HEK293 (cell line): ENCODE results near the gene PSMD5.

Experiments used
- ZNF341 ChIP-seq: fragments of 450-650 bp; formaldehyde crosslinking; IDR thresholded peaks from 2 replicates; pipeline ENCODE4; 2016; ENCODE audit warnings: low read depth, missing biosample characterization, missing genetic modification characterization
- ZNF792 ChIP-seq: fragments of 450-650 bp; formaldehyde crosslinking; IDR thresholded peaks from 2 replicates; pipeline ENCODE4 v1.5.1; 2016; ENCODE audit warnings: missing biosample characterization, missing genetic modification characterization
- TF ChIP-seq, protein P1 (sequence below): fragments of 450-650 bp; formaldehyde crosslinking; IDR thresholded peaks from 2 replicates; pipeline ENCODE4 v1.5.1; 2016; ENCODE audit warnings: missing biosample characterization, missing genetic modification characterization
- TF ChIP-seq, protein P2 (sequence below): fragments of 450-650 bp; formaldehyde crosslinking; IDR thresholded peaks from 2 replicates; pipeline ENCODE4 v1.5.1; 2017; ENCODE audit warnings: missing biosample characterization, missing genetic modification characterization

- TF ChIP-seq ZNF341 (no peak), ZNF792 (tag by site-specific recombination) (no peak)
- TF ChIP-seq, protein P1, sequence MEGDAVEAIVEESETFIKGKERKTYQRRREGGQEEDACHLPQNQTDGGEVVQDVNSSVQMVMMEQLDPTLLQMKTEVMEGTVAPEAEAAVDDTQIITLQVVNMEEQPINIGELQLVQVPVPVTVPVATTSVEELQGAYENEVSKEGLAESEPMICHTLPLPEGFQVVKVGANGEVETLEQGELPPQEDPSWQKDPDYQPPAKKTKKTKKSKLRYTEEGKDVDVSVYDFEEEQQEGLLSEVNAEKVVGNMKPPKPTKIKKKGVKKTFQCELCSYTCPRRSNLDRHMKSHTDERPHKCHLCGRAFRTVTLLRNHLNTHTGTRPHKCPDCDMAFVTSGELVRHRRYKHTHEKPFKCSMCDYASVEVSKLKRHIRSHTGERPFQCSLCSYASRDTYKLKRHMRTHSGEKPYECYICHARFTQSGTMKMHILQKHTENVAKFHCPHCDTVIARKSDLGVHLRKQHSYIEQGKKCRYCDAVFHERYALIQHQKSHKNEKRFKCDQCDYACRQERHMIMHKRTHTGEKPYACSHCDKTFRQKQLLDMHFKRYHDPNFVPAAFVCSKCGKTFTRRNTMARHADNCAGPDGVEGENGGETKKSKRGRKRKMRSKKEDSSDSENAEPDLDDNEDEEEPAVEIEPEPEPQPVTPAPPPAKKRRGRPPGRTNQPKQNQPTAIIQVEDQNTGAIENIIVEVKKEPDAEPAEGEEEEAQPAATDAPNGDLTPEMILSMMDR, result no peak
- TF ChIP-seq, protein P2, sequence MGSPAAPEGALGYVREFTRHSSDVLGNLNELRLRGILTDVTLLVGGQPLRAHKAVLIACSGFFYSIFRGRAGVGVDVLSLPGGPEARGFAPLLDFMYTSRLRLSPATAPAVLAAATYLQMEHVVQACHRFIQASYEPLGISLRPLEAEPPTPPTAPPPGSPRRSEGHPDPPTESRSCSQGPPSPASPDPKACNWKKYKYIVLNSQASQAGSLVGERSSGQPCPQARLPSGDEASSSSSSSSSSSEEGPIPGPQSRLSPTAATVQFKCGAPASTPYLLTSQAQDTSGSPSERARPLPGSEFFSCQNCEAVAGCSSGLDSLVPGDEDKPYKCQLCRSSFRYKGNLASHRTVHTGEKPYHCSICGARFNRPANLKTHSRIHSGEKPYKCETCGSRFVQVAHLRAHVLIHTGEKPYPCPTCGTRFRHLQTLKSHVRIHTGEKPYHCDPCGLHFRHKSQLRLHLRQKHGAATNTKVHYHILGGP (tag by site-specific recombination), result no peak
These were observed 40.9 kb upstream of the PSMD5 start for GRCh38 chr9:120883608-120883996.
